HEK293T (cell line): Measurements from ENCODE around the gene TEAD2.

Experiments used
- CTCF ChIA-PET: fragments of 350-600 bp; formaldehyde crosslinking; extraction: SDS; loops from one replicate; lab custom pipeline; 2021; ENCODE audit warnings: antibody characterized with exemption, inconsistent platforms; lab: Yijun Ruan, JAX
- POLR2A ChIA-PET: fragments of 350-600 bp; formaldehyde crosslinking; extraction: SDS; loops from one replicate; lab custom pipeline; 2020; ENCODE audit warnings: antibody characterized with exemption, inconsistent platforms; lab: Yijun Ruan, JAX
- DNase-seq: peaks from one replicate; pipeline ENCODE4 v3.0.0; 2012; ENCODE audit warnings: mixed read lengths; ENCODE audit errors: extremely low spot score
- ARNT ChIP-seq: fragments of 450-650 bp; IDR thresholded peaks from 2 replicates; pipeline ENCODE4 v1.6.1; 2017; ENCODE audit warnings: mild to moderate bottlenecking
- BHLHE40 ChIP-seq: fragments of 450-650 bp; IDR thresholded peaks from 2 replicates; pipeline ENCODE4 v1.6.1; 2016; ENCODE audit warnings: mild to moderate bottlenecking, moderate library complexity, borderline replicate concordance
- CTBP1 ChIP-seq: fragments of 450-650 bp; IDR thresholded peaks from 2 replicates; pipeline ENCODE4 v1.6.1; 2016; ENCODE audit warnings: borderline replicate concordance
- ELF4 ChIP-seq: fragments of 450-650 bp; IDR thresholded peaks from 2 replicates; pipeline ENCODE4 v1.6.1; 2017; ENCODE audit warnings: antibody characterized with exemption
- FOXA1 ChIP-seq: fragments of 450-650 bp; IDR thresholded peaks from 2 replicates; pipeline ENCODE4 v1.6.1; 2016; ENCODE audit warnings: mild to moderate bottlenecking
- FOXK2 ChIP-seq: fragments of 450-650 bp; IDR thresholded peaks from 2 replicates; pipeline ENCODE4 v1.6.1; 2016; ENCODE audit warnings: mild to moderate bottlenecking
- FOXM1 ChIP-seq: fragments of 450-650 bp; IDR thresholded peaks from 2 replicates; pipeline ENCODE4 v1.6.1; 2017; ENCODE audit warnings: mild to moderate bottlenecking, borderline replicate concordance
- HDGF ChIP-seq: fragments of 450-650 bp; IDR thresholded peaks from 2 replicates; pipeline ENCODE4 v1.6.1; 2017; ENCODE audit warnings: antibody characterized with exemption, borderline replicate concordance
- L3MBTL2 ChIP-seq: fragments of 450-650 bp; conservative IDR thresholded peaks from 2 replicates; pipeline ENCODE4 v1.6.1; 2016; ENCODE audit warnings: mild to moderate bottlenecking
- LEF1 ChIP-seq: fragments of 450-650 bp; IDR thresholded peaks from 2 replicates; pipeline ENCODE4 v1.6.1; 2017; ENCODE audit warnings: mild to moderate bottlenecking, borderline replicate concordance
- NFRKB ChIP-seq: fragments of 450-650 bp; IDR thresholded peaks from 2 replicates; pipeline ENCODE4 v1.6.1; 2016; ENCODE audit warnings: mild to moderate bottlenecking, moderate library complexity
- PKNOX1 ChIP-seq: fragments of 450-650 bp; IDR thresholded peaks from 2 replicates; pipeline ENCODE4 v1.6.1; 2016
- SP1 ChIP-seq: fragments of 450-650 bp; IDR thresholded peaks from 2 replicates; pipeline ENCODE4 v1.6.1; 2017
- SUZ12 ChIP-seq: fragments of 450-650 bp; IDR thresholded peaks from 2 replicates; pipeline ENCODE4 v1.6.1; 2016; ENCODE audit warnings: mild to moderate bottlenecking
- TARDBP ChIP-seq: fragments of 450-650 bp; IDR thresholded peaks from 2 replicates; pipeline ENCODE4 v1.6.1; 2016
- ZNF384 ChIP-seq: fragments of 450-650 bp; IDR thresholded peaks from 2 replicates; pipeline ENCODE4 v1.6.1; 2016

TEAD2 gene

DNA sequence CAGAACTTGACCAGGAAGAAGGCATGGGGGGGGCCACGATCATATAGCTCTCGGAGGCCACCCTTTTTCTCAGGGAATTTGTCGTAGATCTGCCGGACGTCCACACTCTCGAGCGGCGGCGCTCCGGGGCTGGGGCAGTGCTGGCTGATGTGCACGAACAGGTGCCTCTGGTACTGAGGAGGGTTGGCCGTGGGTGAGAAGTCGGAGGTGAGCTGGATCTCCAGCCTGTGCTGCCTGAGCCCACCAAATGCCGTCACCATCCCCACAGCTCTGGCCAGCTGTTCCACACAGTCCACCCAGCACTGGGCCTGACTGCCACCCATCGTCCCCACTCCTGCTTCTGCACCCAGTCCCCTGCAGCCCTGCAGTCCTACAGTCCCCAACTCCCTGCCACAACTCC is 15.0 kb downstream of the TEAD2 start:
- ChIA-PET POLR2A (no interaction called here), CTCF (no interaction called here)
- DNase-seq: no peak
- no peak for TF ChIP-seq ZNF384

DNA sequence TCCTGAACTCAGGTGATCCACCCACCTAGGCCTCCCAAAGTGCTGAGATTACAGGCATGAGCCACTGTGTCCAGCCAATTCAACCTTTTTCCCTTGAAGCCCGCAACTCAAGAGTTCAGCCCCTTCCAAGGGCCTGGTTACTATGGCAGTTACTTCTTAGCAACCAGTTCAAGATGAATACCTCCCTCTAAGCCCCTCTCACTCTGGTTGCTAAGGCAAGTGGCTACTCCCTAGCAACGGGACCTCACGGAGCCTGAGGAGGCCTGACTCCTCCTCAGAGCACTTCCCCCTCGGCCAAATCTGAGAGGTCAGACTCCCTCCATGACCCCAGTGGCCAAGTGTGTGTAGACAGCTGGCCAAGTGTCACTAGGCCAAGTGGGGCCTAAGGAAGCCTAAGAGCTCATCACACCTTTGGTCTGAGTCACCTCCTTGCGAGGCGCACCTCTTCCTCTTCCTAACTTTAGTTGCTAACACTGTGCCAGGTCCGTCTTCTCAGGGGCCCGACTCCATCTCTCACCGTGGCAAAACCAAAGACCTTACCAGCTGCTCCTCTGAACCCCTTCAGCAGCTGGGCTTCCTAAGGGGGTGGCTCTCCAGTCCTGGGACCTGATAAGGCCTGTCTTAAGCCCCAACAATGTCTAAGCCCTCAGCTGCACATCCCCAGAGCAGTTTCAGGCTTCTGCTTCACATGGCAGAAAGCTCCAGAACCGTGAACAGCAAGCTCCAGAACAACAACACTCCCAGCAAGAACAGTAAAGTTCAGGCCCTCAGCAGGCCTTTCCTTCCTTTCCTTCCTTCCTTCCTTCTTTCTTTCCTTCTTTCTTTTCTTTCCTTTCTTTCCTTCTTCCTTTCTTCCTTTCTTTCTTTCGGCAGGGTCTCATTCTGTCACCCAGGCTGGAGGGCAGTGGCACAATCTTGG is 17.5 kb downstream of the TEAD2 start:
- no peak for DNase-seq
- ChIA-PET POLR2A (no interaction called here), CTCF (no interaction called here)
- no peak for TF ChIP-seq ZNF384
- no peak for TF ChIP-seq ELF4
- no peak for TF ChIP-seq SP1
- TF ChIP-seq LEF1: no peak
- no peak for TF ChIP-seq FOXM1
- TF ChIP-seq FOXA1: no peak

GRCh38 chr19:49343123-49343522 is 19.1 kb downstream of the TEAD2 start:
- DNase-seq: no peak
- CTCF ChIA-PET: no interaction called here
- TF ChIP-seq HDGF: no peak
- POLR2A ChIA-PET: no interaction called here

GRCh38 chr19:49342291-49342721 is 19.9 kb downstream of the TEAD2 start:
- ChIA-PET POLR2A (no interaction called here), CTCF (no interaction called here)
- TF ChIP-seq ZNF384 (no peak), TARDBP (no peak), ELF4 (no peak), NFRKB (no peak)
- DNase-seq: no peak

DNA sequence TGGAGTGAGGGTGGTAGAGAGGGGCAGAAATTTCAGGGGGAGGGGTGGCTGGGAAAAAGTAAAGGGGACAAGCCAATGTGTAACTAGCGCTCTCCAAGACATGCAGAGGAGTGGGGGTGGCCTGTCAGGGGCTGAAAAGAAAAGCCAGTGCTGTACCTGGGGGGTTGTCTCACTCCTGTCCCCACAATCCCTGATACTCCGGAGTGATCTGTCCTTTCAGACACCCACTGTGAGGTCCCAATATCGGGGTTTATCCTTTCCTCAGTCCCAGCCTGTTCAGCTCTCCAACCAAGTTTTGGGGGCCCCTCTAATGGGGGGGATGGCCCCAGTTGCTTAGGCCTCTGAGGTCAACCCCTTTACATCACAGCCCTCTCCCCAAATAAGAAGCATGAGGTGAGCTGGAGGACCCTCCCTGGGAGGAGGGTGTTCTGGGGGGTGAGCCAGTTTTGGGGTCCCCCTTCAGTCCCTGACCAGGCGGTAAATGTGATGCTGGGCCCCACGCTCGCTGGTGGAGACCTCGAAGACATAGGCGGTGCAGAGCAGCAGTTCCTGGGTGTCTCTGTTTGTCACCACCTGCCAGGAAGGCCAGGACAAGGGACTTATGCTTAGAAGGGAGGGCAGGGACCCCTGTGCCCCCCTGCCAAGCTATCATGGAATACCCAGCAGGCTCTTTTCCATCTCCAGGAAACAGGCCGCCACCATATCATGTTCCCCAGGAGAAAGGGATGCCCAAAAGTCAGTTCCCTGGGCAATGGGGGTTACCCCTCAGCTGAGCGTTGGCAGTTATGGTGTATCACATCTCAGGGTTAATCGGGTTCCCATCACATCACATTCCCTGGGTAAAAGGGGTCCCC is 21.1 kb downstream of the TEAD2 start:
- DNase-seq: no peak
- ChIA-PET CTCF (no interaction called here), POLR2A (interaction anchor here (1.2 kb wide), 1 partner anchor 13 kb away, joined by 3 read pairs; no protein-coding TSS in a partner anchor)
- TF ChIP-seq SP1 (no peak), LEF1 (no peak), ELF4 (no peak), NFRKB (no peak), FOXA1 (no peak), FOXM1 (no peak), L3MBTL2 (no peak), TARDBP (no peak), BHLHE40 (no peak)

- POLR2A ChIA-PET: interaction anchor here (1.2 kb wide), 1 partner anchor 13 kb away, joined by 3 read pairs; no protein-coding TSS in a partner anchor
Observed at GRCh38 chr19:49340069-49340864, 21.9 kb downstream of the TEAD2 start.

DNA sequence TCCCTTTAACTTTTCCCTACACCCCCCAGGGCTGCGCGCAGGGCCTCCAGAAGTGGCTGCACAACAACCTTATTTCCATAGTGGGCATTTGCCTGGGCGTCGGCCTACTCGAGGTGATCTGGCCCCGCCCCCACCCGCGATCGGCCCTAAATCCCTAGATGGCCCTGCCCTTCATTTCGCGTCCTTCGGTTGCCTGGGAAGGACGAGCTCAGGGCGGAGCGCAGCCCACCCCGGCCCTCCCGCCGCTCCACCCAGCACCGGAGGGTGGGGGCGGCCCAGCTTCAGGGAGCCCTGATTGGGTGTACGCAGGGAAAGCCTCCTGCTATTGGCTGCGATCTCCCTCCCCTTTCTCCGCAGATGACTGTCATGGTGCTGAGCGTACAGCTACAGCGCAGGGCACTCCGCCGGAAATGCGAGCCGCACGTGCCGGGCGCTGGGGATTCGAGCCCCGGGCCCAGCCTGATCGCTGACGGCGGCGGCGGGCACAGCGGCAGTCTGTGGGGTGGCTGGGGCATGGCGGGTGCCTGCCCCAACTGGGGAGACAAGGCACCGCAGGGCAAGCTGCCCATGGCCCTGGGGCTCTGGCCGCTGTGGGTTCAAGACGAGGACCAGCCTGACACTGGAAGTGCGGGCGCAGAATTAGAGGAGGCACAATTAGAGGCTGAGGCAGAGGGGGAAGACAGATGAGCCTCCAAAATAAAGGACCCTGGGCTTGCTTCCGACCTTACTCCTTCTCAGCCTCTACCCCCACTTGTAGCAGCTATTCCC is 22.7 kb downstream of the TEAD2 start:
- POLR2A ChIA-PET: interaction anchor here (1.2 kb wide), 1 partner anchor 12 kb away, joined by 3 read pairs; no protein-coding TSS in a partner anchor
- no peak for DNase-seq
- TF ChIP-seq ARNT (no peak), LEF1 (no peak), NFRKB (no peak), L3MBTL2 (no peak), SUZ12 (no peak), FOXA1 (no peak), ELF4 (no peak), FOXM1 (no peak), SP1 (no peak), HDGF (no peak), CTBP1 (no peak), BHLHE40 (no peak), ZNF384 (no peak), PKNOX1 (no peak), FOXK2 (no peak), TARDBP (no peak)
- CTCF ChIA-PET: no interaction called here

More at GRCh38 chr19:49340069-49340864, 21.9 kb downstream of the TEAD2 start:
- DNase-seq: peak; percentile 89
- peak; percentile 63 for TF ChIP-seq L3MBTL2
- TF ChIP-seq HDGF: no peak
- TF ChIP-seq ARNT: no peak
- TF ChIP-seq FOXM1: no peak
- CTCF ChIA-PET: no interaction called here
